22Rv1 (cell line): ENCODE measurements around the gene GAD2.

Experiments
- ZFX ChIP-seq: fragments of 450-650 bp; IDR thresholded peaks from 2 replicates; pipeline ENCODE4 v1.6.1; 2017; ENCODE audit warnings: antibody characterized with exemption, borderline replicate concordance
- TF ChIP-seq, protein P1 (sequence below): fragments of 450-650 bp; IDR thresholded peaks from 2 replicates; pipeline ENCODE4 v1.5.1; 2017; ENCODE audit warnings: mild to moderate bottlenecking

DNA sequence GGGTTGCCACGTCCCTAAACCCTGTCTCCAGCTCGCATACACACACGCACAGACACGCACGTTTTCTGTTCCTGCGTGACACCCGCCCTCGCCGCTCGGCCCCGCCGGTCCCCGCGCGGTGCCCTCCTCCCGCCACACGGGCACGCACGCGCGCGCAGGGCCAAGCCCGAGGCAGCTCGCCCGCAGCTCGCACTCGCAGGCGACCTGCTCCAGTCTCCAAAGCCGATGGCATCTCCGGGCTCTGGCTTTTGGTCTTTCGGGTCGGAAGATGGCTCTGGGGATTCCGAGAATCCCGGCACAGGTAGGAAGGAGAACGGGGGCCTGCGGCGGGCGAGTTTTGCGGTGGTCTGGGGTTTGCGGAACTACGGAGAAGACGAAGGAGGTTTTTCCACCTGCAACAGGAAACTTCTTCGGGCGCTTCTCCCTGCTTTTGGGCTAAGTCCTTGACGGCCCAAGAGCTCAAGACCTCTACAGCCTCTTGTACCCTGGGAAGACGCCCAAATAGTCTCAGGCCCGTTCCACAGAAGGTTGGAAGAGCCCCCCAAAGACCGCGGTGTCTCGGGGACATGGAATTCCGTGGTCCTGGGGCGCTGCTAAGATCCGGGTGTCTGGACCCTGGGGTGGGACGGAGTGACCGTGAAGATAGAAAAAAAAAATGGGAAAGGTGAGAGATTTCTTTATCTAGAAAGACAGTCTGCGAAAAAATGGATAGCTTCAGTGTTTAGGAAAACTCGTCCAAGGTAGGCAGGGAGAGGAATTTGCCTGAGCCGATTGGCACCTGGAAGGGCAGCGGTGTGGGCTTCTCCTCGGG, at the start of gene GAD2:
- TF ChIP-seq, protein P1, sequence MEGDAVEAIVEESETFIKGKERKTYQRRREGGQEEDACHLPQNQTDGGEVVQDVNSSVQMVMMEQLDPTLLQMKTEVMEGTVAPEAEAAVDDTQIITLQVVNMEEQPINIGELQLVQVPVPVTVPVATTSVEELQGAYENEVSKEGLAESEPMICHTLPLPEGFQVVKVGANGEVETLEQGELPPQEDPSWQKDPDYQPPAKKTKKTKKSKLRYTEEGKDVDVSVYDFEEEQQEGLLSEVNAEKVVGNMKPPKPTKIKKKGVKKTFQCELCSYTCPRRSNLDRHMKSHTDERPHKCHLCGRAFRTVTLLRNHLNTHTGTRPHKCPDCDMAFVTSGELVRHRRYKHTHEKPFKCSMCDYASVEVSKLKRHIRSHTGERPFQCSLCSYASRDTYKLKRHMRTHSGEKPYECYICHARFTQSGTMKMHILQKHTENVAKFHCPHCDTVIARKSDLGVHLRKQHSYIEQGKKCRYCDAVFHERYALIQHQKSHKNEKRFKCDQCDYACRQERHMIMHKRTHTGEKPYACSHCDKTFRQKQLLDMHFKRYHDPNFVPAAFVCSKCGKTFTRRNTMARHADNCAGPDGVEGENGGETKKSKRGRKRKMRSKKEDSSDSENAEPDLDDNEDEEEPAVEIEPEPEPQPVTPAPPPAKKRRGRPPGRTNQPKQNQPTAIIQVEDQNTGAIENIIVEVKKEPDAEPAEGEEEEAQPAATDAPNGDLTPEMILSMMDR: no peak
- no peak for TF ChIP-seq ZFX
